ENCODE measurements around the gene CDCA5.

CDCA5 gene

DNA sequence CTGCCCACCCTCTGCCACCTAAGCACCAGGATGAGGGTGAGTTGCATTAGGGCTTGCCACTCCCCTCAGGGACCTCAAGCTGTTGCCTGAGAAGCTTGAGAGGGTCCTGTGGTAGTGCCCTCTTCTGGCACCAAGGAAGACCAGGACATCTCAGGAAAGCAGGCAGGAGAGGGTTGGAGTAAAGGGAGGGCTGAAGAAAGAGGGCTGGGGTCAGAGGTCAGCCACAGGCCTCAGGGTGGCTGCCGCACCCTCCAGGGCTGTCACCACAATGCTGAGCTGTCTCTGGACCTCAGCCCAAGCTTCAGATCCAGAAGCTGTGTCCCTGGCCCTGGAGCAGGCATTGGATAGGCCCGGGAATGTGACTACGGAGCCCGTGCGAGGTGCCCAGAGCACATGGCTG, 38.8 kb downstream of the CDCA5 start:
- H3K4me3 ChIP-seq (ENCODE audit: low read depth, low read length) = no peak overlapping the region
- H3K27me3 ChIP-seq (ENCODE audit: control insufficient read depth, insufficient read depth, low read length) = peaks cover 6% of the 10 kb centered on the region
- H3K36me3 ChIP-seq (ENCODE audit: control insufficient read depth, insufficient read depth, low read length) = peaks cover 5% of the 10 kb centered on the region
- no peaks in the 10 kb centered on the region for H3K9me3 ChIP-seq (ENCODE audit: control insufficient read depth, insufficient read depth, low read length)
- H3K4me1 ChIP-seq (ENCODE audit: control insufficient read depth, insufficient read depth, low read length) = no peaks in the 10 kb centered on the region
- no peak overlapping the region for H3K9ac ChIP-seq (ENCODE audit: low read depth, low read length)

DNA sequence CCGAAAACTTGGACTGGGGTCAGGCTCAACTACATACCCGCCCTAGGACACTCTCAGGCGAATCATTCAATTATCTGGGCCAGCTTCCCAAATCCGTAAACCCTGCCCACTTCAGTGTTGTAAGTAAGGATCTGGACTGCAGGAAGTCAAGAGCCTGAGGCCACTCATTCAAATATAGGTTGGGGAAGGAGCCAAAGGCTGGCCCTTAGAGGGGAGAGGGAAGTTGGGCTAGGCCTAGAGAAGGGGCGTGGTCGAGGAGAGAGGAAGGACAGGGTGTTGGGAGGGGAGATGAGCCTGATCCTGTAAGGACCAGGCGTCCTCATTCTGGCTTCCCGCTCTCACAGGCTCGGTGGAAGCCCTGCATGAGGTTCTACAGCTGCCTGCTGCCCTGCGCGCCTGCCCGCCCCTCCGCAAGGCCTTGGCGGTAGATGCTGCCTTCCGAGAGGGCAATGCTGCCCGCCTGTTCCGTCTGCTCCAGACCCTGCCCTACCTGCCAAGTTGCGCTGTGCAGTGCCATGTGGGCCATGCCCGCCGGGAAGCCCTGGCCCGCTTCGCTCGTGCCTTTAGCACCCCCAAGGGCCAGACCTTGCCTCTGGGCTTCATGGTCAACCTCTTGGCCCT, 39.8 kb downstream of the CDCA5 start:
- Histone ChIP-seq H3K9me3 (ENCODE audit: control insufficient read depth, insufficient read depth, low read length) (no peaks in the 10 kb centered on the region), H3K4me1 (ENCODE audit: control insufficient read depth, insufficient read depth, low read length) (no peaks in the 10 kb centered on the region), H3K4me3 (ENCODE audit: low read depth, low read length) (no peak overlapping the region), H3K36me3 (ENCODE audit: control insufficient read depth, insufficient read depth, low read length) (peaks cover 5% of the 10 kb centered on the region), H3K27me3 (ENCODE audit: control insufficient read depth, insufficient read depth, low read length) (peaks cover 6% of the 10 kb centered on the region), H3K9ac (ENCODE audit: low read depth, low read length) (no peak overlapping the region)

DNA sequence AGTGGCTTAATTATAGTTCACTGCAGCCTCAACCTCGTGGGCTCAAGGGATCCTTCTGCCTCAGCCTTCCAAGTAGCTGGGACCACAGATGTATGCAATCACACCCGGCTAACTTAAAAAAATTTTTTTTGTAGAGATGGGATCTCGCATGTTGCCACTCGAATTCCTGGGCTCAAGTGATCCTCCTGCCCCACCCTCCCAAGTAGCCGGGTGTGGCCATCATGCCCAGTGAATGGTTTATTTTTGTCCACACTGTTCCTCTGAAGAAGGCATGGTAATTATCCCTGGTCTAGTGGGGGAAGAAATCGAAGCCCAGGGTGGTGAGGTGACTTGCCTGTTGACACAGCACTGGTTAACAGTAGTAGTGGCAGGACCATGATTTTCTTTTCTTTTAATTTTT, 40.9 kb downstream of the CDCA5 start:
- Histone ChIP-seq H3K9me3 (ENCODE audit: control insufficient read depth, insufficient read depth, low read length) (no peaks in the 10 kb centered on the region), H3K4me1 (ENCODE audit: control insufficient read depth, insufficient read depth, low read length) (no peaks in the 10 kb centered on the region), H3K36me3 (ENCODE audit: control insufficient read depth, insufficient read depth, low read length) (peaks cover 5% of the 10 kb centered on the region), H3K27me3 (ENCODE audit: control insufficient read depth, insufficient read depth, low read length) (no peaks in the 10 kb centered on the region), H3K9ac (ENCODE audit: low read depth, low read length) (no peak overlapping the region), H3K4me3 (ENCODE audit: low read depth, low read length) (no peak overlapping the region)

DNA sequence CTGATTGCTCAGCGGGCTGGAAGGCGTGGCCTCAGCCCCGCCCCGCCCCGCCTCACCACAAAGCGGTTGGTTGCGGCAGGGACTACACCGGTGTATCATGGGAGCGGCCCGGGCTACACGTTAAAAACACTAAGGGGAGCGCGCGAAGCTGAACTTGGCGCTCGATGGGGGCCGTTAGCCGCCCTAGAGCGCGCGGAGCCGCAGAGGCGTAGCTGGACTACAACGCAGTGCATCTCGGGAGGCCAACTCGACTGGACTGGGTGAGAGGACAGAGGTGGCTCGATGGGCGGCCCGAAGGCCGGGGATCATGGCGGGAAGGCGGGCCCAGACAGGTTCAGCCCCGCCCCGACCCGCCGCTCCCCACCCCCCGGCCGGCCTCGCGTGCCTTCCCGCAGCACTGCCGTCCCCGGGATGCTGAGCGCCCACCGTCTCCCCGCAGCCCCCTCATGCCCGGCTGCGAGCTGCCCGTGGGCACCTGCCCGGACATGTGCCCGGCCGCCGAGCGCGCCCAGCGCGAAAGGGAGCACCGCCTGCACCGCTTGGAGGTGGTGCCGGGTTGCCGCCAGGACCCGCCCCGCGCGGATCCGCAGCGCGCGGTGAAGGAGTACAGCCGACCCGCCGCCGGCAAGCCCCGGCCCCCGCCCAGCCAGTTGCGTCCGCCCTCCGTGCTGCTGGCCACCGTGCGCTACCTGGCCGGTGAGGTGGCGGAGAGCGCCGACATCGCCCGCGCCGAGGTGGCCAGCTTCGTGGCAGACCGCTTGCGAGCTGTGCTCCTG, 42.8 kb downstream of the CDCA5 start, which contains the start of gene SAC3D1:
TSS of gene SAC3D1 (plus strand) at position 364 of the 776 bp plus-strand sequence. CDS start at position 447, 83 bp downstream.
- Histone ChIP-seq H3K9me3 (ENCODE audit: control insufficient read depth, insufficient read depth, low read length) (no peaks in the 10 kb centered on the region), H3K36me3 (ENCODE audit: control insufficient read depth, insufficient read depth, low read length) (peaks cover 2% of the 10 kb centered on the region), H3K27me3 (ENCODE audit: control insufficient read depth, insufficient read depth, low read length) (no peaks in the 10 kb centered on the region), H3K4me1 (ENCODE audit: control insufficient read depth, insufficient read depth, low read length) (no peaks in the 10 kb centered on the region), H3K9ac (ENCODE audit: low read depth, low read length) (peak within 1 kb of the TSS; percentile 70), H3K4me3 (ENCODE audit: low read depth, low read length) (peak within 1 kb of the TSS; percentile 78)

DNA sequence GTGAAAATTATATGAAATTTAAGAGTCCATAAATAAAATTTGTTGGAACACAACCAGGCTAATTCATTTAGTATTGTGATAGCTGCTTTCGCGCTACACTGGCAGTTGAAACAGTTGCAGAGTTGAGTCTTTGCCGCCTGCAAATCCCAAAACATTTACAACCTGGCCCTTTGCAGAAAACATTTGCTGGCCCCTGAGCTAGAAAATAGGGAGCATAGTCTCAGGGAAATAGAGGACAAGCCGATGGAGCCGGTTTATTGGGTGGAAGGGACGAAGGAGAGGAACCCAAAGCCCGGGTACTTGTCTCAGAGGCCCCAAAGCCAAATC, 43.4 kb downstream of the CDCA5 start:
- no peak overlapping the region for H3K9ac ChIP-seq (ENCODE audit: low read depth, low read length)
- H3K36me3 ChIP-seq (ENCODE audit: control insufficient read depth, insufficient read depth, low read length) = no peaks in the 10 kb centered on the region
- peak overlapping the region; percentile 78 for H3K4me3 ChIP-seq (ENCODE audit: low read depth, low read length)
- no peaks in the 10 kb centered on the region for H3K9me3 ChIP-seq (ENCODE audit: control insufficient read depth, insufficient read depth, low read length)
- H3K4me1 ChIP-seq (ENCODE audit: control insufficient read depth, insufficient read depth, low read length) = no peaks in the 10 kb centered on the region
- H3K27me3 ChIP-seq (ENCODE audit: control insufficient read depth, insufficient read depth, low read length) = no peaks in the 10 kb centered on the region

DNA sequence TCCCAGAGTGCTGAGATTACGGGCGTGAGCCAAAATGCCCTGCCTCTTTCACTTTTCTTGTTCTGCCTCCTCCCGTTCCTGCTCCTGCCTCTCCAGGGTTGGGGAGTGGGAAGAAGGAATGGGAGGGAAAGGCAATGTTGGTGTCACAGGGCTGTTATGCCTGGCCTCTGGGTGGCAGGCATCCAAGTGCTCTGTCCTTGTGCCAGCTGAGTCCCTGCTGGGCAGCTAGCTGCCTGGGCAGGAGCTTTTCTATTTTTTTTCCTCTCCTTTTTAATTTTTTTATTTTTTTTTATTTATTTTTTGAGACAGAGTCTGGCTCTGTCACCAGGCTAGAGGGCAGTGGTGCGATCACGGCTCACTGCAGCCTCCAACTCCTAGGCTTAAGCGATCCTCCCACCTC, 46.9 kb downstream of the CDCA5 start:
- H3K4me3 ChIP-seq (ENCODE audit: low read depth, low read length) = no peak overlapping the region
- no peaks in the 10 kb centered on the region for H3K27me3 ChIP-seq (ENCODE audit: control insufficient read depth, insufficient read depth, low read length)
- H3K9me3 ChIP-seq (ENCODE audit: control insufficient read depth, insufficient read depth, low read length) = no peaks in the 10 kb centered on the region
- H3K9ac ChIP-seq (ENCODE audit: low read depth, low read length) = no peak overlapping the region
- no peaks in the 10 kb centered on the region for H3K4me1 ChIP-seq (ENCODE audit: control insufficient read depth, insufficient read depth, low read length)
- H3K36me3 ChIP-seq (ENCODE audit: control insufficient read depth, insufficient read depth, low read length) = peaks cover 4% of the 10 kb centered on the region

DNA sequence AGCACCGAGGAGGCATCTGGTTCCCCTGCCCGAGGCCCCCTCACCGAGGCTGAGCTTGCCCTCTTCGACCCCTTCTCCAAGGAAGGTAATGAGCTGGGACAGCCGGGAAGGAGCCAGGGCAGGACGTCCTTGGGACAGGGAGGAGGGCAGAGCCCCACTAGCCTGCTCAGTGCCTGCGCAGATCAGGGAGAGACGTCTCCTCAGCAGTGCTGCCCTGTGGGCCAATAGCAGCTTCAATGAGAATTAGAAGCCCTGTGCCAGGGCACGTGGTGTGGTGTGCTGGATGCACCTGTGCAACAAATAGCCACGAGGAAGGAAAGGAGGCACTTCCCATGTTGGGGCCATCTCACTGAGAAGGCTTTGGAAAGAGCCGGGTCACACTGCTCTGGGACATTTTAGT, 48.3 kb downstream of the CDCA5 start:
- no peak overlapping the region for H3K4me3 ChIP-seq (ENCODE audit: low read depth, low read length)
- H3K27me3 ChIP-seq (ENCODE audit: control insufficient read depth, insufficient read depth, low read length) = no peaks in the 10 kb centered on the region
- peaks cover 4% of the 10 kb centered on the region for H3K36me3 ChIP-seq (ENCODE audit: control insufficient read depth, insufficient read depth, low read length)
- no peaks in the 10 kb centered on the region for H3K4me1 ChIP-seq (ENCODE audit: control insufficient read depth, insufficient read depth, low read length)
- no peaks in the 10 kb centered on the region for H3K9me3 ChIP-seq (ENCODE audit: control insufficient read depth, insufficient read depth, low read length)
- H3K9ac ChIP-seq (ENCODE audit: low read depth, low read length) = no peak overlapping the region

DNA sequence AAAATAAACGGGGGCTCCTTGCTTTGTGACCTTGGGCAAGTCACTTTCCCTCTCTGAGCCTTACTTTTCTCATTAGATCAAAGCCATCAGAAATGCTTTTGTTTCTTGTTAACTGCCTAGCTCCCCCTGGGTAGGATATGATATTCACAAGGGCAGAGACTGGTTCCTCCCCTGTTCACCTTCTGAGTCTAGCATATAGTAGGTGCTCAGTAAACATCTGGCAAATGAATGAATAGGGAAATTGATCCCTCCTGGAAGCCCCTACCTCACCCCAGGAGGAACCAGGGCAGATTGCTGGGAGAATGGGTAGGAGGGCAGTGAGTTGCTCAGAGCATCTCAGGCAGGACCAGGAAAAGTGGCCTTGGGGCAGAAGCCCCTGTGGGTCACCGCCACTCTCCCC, 49.4 kb downstream of the CDCA5 start:
- Histone ChIP-seq H3K27me3 (ENCODE audit: control insufficient read depth, insufficient read depth, low read length) (no peaks in the 10 kb centered on the region), H3K9me3 (ENCODE audit: control insufficient read depth, insufficient read depth, low read length) (no peaks in the 10 kb centered on the region), H3K36me3 (ENCODE audit: control insufficient read depth, insufficient read depth, low read length) (peaks cover 4% of the 10 kb centered on the region), H3K4me1 (ENCODE audit: control insufficient read depth, insufficient read depth, low read length) (no peaks in the 10 kb centered on the region), H3K9ac (ENCODE audit: low read depth, low read length) (no peak overlapping the region), H3K4me3 (ENCODE audit: low read depth, low read length) (no peak overlapping the region)

DNA sequence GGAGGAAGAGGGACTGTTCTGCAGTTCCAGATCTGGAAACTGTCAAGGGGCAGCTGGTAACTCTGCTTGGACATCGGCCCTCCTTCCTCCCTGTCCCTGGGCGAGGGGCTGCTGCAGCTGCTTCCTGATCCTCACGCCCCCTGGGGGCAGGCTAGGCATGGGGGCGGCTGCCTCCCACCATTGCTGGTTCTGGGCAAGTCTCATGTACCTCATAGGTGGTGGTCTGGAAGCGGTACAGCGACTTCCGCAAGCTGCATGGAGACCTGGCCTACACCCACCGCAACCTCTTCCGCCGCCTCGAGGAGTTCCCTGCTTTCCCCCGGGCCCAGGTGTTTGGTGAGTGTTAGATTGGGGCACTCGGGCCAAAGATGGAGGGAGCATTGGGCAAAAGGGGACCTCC, 51.6 kb downstream of the CDCA5 start:
- H3K36me3 ChIP-seq (ENCODE audit: control insufficient read depth, insufficient read depth, low read length) = peaks cover 4% of the 10 kb centered on the region
- H3K4me3 ChIP-seq (ENCODE audit: low read depth, low read length) = no peak overlapping the region
- no peaks in the 10 kb centered on the region for H3K9me3 ChIP-seq (ENCODE audit: control insufficient read depth, insufficient read depth, low read length)
- H3K9ac ChIP-seq (ENCODE audit: low read depth, low read length) = no peak overlapping the region
- H3K4me1 ChIP-seq (ENCODE audit: control insufficient read depth, insufficient read depth, low read length) = no peaks in the 10 kb centered on the region
- no peaks in the 10 kb centered on the region for H3K27me3 ChIP-seq (ENCODE audit: control insufficient read depth, insufficient read depth, low read length)
